ENCODE data around the gene PSG1. TPM values are rescaled to one million over a fixed set of nuclear protein-coding genes. Genes with fewer than 3 reads are reported as not detected.
"Not testable (repeated sequence)": the region's sequence is repeated elsewhere in the genome, so short reads cannot be mapped to it uniquely, and the experiment has no call there.

Gene PSG1
- total RNA-seq, 2 experiments from 2014 or later: not detected

DNA sequence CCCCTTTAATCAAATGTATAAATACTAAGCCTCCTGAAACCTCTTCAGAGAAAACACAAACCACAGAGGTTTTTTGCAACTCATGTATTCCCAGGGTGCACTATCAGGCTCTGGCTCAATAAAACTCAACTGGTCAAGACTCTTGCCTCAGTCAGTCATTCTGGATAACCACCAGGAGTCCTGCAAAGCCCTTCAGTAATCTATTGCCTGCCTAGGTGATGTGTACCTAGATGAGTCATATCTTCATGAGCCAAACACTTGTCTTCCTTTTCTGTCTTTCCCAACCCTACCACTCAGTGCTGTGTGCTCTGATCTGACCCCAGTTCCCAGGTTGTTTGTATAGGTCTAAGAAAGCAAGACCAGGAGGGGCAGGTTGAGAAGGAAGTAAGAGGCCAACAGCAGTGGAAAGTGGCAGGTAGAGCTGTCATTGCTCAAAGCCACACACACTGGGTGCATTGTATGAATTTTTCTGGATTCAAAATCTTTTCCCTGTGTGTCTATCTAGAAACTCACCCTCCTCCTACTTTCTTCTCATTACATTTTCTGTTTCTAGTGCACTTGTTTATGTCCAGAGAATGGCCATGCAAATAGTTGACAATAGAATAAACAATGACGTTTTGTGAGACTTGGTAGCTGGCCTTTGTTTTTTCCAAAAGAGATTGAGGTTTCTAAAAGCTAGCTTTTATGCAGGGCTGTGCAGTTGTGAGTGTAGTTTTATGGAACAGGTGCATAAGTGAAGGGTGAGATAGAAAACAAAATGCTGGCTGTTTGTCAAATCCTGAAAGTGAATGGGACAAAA, 48.1 kb downstream of the PSG1 start:
- ChIA-PET POLR2A (no interaction called here), CTCF (interaction anchor here (0.6 kb wide), 1 partner anchor 1811 kb away, joined by 3 read pairs; no protein-coding TSS in a partner anchor)
- no peak overlapping the region for H3K4me3 Mint-ChIP-seq
- no peak overlapping the region for H3K27ac Mint-ChIP-seq
- no peaks in the 10 kb centered on the region for H3K4me1 Mint-ChIP-seq
- DNase-seq: no peak
- H3K9me3 Mint-ChIP-seq: no peaks in the 10 kb centered on the region
- H3K36me3 Mint-ChIP-seq (ENCODE audit: low read depth): no peaks in the 10 kb centered on the region
- H3K27me3 Mint-ChIP-seq: peaks cover 6% of the 10 kb centered on the region

- H3K4me3 Mint-ChIP-seq; DNase-seq; POLR2A ChIA-PET; H3K4me1 Mint-ChIP-seq; H3K9me3 Mint-ChIP-seq; H3K36me3 Mint-ChIP-seq (ENCODE audit: low read depth); H3K27me3 Mint-ChIP-seq; H3K27ac Mint-ChIP-seq; CTCF ChIA-PET: not testable (repeated sequence)
These were observed 58.1 kb downstream of the PSG1 start for GRCh38 chr19:42821306-42821977.

DNA sequence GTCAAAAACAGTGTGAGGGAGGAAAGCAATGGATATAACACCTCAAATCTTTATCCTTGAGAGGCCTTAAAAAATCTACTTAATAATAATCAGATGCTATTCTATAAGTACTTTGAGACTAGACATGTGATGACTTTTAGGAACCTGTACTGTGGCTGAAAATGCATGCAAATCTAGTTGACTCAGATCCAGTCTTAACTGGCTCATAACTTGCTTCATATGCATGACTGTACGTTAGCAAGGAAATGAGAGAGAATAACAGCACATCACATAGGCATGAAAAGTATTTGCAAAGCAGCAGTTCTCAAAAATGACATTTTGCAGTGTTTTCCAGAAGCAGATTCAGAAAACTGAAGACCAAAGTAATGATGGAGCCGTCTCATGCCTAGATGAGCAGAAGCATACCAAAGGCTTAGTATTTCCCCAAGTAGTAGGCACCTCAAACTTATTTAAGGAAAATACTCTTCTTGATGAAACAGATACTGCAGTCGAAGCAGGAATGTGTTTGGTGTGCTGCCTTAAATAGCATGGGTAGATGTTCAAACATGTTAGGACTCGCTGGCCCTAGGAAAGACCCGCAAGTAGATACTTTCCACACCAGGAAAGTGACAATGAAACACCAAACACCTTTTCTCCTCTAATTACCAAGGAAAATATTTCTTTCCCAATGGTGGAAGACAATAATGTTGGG, 59.4 kb downstream of the PSG1 start:
- H3K36me3 Mint-ChIP-seq (ENCODE audit: low read depth); POLR2A ChIA-PET; H3K27me3 Mint-ChIP-seq; H3K27ac Mint-ChIP-seq; H3K9me3 Mint-ChIP-seq; DNase-seq; H3K4me3 Mint-ChIP-seq; H3K4me1 Mint-ChIP-seq; CTCF ChIA-PET: not testable (repeated sequence)

- Mint-ChIP-seq H3K27me3 (no peaks in the 10 kb centered on the region), H3K36me3 (ENCODE audit: low read depth) (no peaks in the 10 kb centered on the region), H3K9me3 (no peaks in the 10 kb centered on the region), H3K27ac (no peak overlapping the region), H3K4me1 (no peaks in the 10 kb centered on the region), H3K4me3 (no peak overlapping the region)
- ChIA-PET POLR2A (no interaction called here), CTCF (no interaction called here)
- DNase-seq: no peak
These were observed 62.6 kb downstream of the PSG1 start for GRCh38 chr19:42816894-42817293.

Other genes starting within 250 kb of the PSG1 start
- not detected for gene PSG3, start 139.2 kb downstream of the PSG1 start, total RNA-seq
- not detected for gene PSG8, start 114.0 kb downstream of the PSG1 start, total RNA-seq
- gene PSG6, start 38.2 kb upstream of the PSG1 start, total RNA-seq: not detected
- gene PSG7, start 57.5 kb upstream of the PSG1 start, total RNA-seq: not detected
- gene PSG11, start 146.8 kb upstream of the PSG1 start, total RNA-seq: not detected
- gene PSG2, start 203.0 kb upstream of the PSG1 start, total RNA-seq: not detected